ENCODE data around the gene STRADB. TPM values are rescaled to one million over a fixed set of nuclear protein-coding genes. Genes with fewer than 3 reads are reported as not detected.

The STRADB gene
- total and polyA plus RNA-seq, 2 donors from 2014 or later: 26.1 to 60.3 TPM

DNA sequence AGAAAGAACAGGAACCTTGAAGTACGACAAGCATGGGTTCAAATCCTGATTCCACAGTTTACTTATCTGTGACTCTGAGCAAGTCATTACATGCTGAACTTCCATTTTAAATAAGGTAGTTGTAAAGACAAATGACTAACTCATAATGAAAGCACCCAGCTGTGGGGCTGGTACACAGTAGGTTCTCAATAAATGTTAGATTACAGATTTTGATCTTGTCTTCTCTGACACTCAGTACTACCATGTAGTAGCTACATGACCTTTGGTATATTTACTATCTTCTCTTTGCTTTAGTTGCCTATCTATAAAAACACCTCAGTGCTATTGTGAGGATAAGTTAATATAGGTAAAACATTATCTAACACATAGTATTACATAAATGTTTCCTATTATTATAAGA is 3.5 kb upstream of the STRADB start:
- intact Hi-C loops (cut with DNase I): no loop called here

DNA sequence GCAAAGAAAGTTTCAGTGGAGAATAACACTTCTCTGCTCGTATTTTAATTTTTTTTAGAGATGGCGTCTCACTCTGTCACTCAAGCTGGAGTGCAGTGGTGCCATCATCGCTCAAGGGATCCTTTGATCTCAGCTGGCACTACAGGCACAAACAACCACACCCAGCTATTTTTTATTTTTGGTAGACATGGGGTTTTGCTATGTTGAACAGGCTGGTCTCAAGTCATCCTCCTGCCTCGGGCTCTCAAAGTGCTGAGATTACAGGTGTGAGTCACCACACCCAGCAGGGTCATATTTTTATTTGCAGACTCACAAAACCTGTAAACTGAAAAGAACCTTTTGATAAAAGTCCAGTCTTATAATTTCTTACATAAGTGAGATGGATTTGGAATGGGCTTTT is 2.8 kb upstream of the STRADB start:
- H3K27me3 ChIP-seq (ENCODE audit: control insufficient read depth, insufficient read depth, low read length): no peaks in the 10 kb centered on the region
- peaks cover 0 to 9% (median 3%) of the 10 kb centered on the region in 3 donors for H3K4me1 ChIP-seq (ENCODE audit: control insufficient read depth in 2 of 3, insufficient read depth in 2 of 3, low read depth in 1 of 3, low read length in 3 of 3)
- DNase-seq (no peak), FAIRE-seq (no peak)
- TF ChIP-seq, protein P1, sequence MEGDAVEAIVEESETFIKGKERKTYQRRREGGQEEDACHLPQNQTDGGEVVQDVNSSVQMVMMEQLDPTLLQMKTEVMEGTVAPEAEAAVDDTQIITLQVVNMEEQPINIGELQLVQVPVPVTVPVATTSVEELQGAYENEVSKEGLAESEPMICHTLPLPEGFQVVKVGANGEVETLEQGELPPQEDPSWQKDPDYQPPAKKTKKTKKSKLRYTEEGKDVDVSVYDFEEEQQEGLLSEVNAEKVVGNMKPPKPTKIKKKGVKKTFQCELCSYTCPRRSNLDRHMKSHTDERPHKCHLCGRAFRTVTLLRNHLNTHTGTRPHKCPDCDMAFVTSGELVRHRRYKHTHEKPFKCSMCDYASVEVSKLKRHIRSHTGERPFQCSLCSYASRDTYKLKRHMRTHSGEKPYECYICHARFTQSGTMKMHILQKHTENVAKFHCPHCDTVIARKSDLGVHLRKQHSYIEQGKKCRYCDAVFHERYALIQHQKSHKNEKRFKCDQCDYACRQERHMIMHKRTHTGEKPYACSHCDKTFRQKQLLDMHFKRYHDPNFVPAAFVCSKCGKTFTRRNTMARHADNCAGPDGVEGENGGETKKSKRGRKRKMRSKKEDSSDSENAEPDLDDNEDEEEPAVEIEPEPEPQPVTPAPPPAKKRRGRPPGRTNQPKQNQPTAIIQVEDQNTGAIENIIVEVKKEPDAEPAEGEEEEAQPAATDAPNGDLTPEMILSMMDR (IDR thresholded peaks at IDR 0.05; ENCODE audit: borderline replicate concordance, extremely low read depth, insufficient read depth): no peak
- H3K4me3 ChIP-seq (ENCODE audit: low read length in 3 of 3): no peak overlapping the region
- H3K9ac ChIP-seq (ENCODE audit: low read length in 3 of 3): no peak overlapping the region
- no peaks in the 10 kb centered on the region for H3K36me3 ChIP-seq (ENCODE audit: control insufficient read depth in 2 of 3, insufficient read depth in 3 of 3, low read length in 3 of 3)
- intact Hi-C loops (cut with DNase I): no loop called here
- H3K27ac ChIP-seq (ENCODE audit: low read depth in 2 of 2, low read length in 2 of 2): no peak overlapping the region
- H3K9me3 ChIP-seq (ENCODE audit: control insufficient read depth in 2 of 3, insufficient read depth in 1 of 3, low read length in 3 of 3): no peaks in the 10 kb centered on the region

More for the DNA sequence above, 3.5 kb upstream of the STRADB start:
- H3K36me3 ChIP-seq (ENCODE audit: control insufficient read depth in 2 of 3, insufficient read depth in 3 of 3, low read length in 3 of 3): no peaks in the 10 kb centered on the region
- H3K27ac ChIP-seq (ENCODE audit: low read depth in 2 of 2, low read length in 2 of 2): no peak overlapping the region
- DNase-seq (no peak), FAIRE-seq (no peak)
- H3K27me3 ChIP-seq (ENCODE audit: control insufficient read depth, insufficient read depth, low read length): no peaks in the 10 kb centered on the region
- TF ChIP-seq, protein P1 (IDR thresholded peaks at IDR 0.05; ENCODE audit: borderline replicate concordance, extremely low read depth, insufficient read depth): no peak
- no peak overlapping the region for H3K4me3 ChIP-seq (ENCODE audit: low read length in 3 of 3)
- no peak overlapping the region for H3K9ac ChIP-seq (ENCODE audit: low read length in 3 of 3)
- H3K9me3 ChIP-seq (ENCODE audit: control insufficient read depth in 2 of 3, insufficient read depth in 1 of 3, low read length in 3 of 3): no peaks in the 10 kb centered on the region
- H3K4me1 ChIP-seq (ENCODE audit: control insufficient read depth in 2 of 3, insufficient read depth in 2 of 3, low read depth in 1 of 3, low read length in 3 of 3): peaks cover 0 to 5% (median 3%) of the 10 kb centered on the region in 3 donors

DNA sequence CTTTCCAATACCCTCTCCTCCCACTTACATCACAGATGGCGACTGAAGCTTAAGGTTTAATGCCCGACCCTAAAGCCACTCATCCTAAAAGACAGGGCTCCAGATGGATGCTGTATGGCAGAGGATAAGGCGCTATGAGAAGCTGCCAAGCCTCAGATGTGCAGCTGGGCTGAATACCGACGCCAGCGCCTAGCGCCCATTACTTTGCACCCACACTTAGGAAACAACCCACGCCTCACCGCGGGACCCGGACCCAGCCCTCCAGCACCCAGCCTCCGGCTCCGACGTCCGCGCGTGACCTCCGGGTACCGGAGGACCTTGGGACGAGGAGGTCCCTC is 617 bp upstream of the STRADB start:
- DNase-seq (no peak), FAIRE-seq (no peak)
- Histone ChIP-seq H3K4me3 (ENCODE audit: low read length in 3 of 3) (peak overlapping the region; percentile 91 to 95 (median 93)), H3K9me3 (ENCODE audit: control insufficient read depth in 2 of 3, insufficient read depth in 1 of 3, low read length in 3 of 3) (no peaks in the 10 kb centered on the region), H3K9ac (ENCODE audit: low read length in 3 of 3) (peak overlapping the region; percentile 81 to 86 (median 83)), H3K36me3 (ENCODE audit: control insufficient read depth in 2 of 3, insufficient read depth in 3 of 3, low read length in 3 of 3) (no peaks in the 10 kb centered on the region), H3K27ac (ENCODE audit: low read depth in 2 of 2, low read length in 2 of 2) (peak overlapping the region; percentile 72 to 81), H3K27me3 (ENCODE audit: control insufficient read depth, insufficient read depth, low read length) (no peaks in the 10 kb centered on the region), H3K4me1 (ENCODE audit: control insufficient read depth in 2 of 3, insufficient read depth in 2 of 3, low read depth in 1 of 3, low read length in 3 of 3) (peaks cover 0 to 13% (median 3%) of the 10 kb centered on the region in 3 donors)
- TF ChIP-seq, protein P1 (IDR thresholded peaks at IDR 0.05; ENCODE audit: borderline replicate concordance, extremely low read depth, insufficient read depth): no peak
- intact Hi-C loops (cut with DNase I): no loop called here

Data from kidney (tissue), 14 donors.